Measurements from ENCODE around the gene PIK3C2G. TPM values are rescaled to one million over a fixed set of nuclear protein-coding genes. Genes with fewer than 3 reads are reported as not detected.

The PIK3C2G gene
- polyA plus RNA-seq, 3 donors: not detected

- Histone ChIP-seq H3K9ac (ENCODE audit: insufficient read depth, low read length, poor library complexity, severe bottlenecking) (no peak overlapping the region), H3K36me3 (replicated peaks in 1 of 2; ENCODE audit: control insufficient read depth in 1 of 2, insufficient read depth in 2 of 2, low read length in 2 of 2) (no peaks in the 10 kb centered on the region), H3K9me3 (replicated peaks in 1 of 2; ENCODE audit: control insufficient read depth in 1 of 2, insufficient read depth in 1 of 2, low read length in 2 of 2) (peaks cover 0 to 6% of the 10 kb centered on the region in 2 donors), H3K27ac (ENCODE audit: low read depth in 1 of 2, low read length in 2 of 2) (no peak overlapping the region), H3K79me2 (ENCODE audit: insufficient read depth, low read length) (no peaks in the 10 kb centered on the region), H3K27me3 (ENCODE audit: control insufficient read depth in 2 of 2, insufficient read depth in 2 of 2, low read length in 2 of 2) (no peaks in the 10 kb centered on the region), H3K4me1 (ENCODE audit: control insufficient read depth in 1 of 2, insufficient read depth in 2 of 2, low read length in 2 of 2) (no peaks in the 10 kb centered on the region), H2AFZ (ENCODE audit: insufficient read depth, low read depth, low read length, poor library complexity, severe bottlenecking) (no peak overlapping the region), H4K20me1 (ENCODE audit: insufficient read depth, low read length) (no peaks in the 10 kb centered on the region), H3K4me2 (replicated peaks; ENCODE audit: extremely low read depth, low read length, poor library complexity, severe bottlenecking) (no peak overlapping the region), H3K4me3 (replicated peaks in 1 of 3; ENCODE audit: low read depth in 2 of 3, low read length in 3 of 3) (no peak overlapping the region)
- Mint-ChIP-seq H3K27ac (no peak overlapping the region), H3K4me1 (no peaks in the 10 kb centered on the region), H3K27me3 (ENCODE audit: low read depth in 3 of 3) (no peaks in the 10 kb centered on the region), H3K4me3 (no peak overlapping the region), H3K9me3 (peaks cover 4 to 13% (median 5%) of the 10 kb centered on the region in 7 donors), H3K36me3 (no peaks in the 10 kb centered on the region)
- intact Hi-C loops (cut with micrococcal nuclease): no loop called here
- no CpG with 5 or more reads among the region's 3 CpGs for WGBS (ENCODE audit: insufficient coverage)
- TF ChIP-seq, protein P1, sequence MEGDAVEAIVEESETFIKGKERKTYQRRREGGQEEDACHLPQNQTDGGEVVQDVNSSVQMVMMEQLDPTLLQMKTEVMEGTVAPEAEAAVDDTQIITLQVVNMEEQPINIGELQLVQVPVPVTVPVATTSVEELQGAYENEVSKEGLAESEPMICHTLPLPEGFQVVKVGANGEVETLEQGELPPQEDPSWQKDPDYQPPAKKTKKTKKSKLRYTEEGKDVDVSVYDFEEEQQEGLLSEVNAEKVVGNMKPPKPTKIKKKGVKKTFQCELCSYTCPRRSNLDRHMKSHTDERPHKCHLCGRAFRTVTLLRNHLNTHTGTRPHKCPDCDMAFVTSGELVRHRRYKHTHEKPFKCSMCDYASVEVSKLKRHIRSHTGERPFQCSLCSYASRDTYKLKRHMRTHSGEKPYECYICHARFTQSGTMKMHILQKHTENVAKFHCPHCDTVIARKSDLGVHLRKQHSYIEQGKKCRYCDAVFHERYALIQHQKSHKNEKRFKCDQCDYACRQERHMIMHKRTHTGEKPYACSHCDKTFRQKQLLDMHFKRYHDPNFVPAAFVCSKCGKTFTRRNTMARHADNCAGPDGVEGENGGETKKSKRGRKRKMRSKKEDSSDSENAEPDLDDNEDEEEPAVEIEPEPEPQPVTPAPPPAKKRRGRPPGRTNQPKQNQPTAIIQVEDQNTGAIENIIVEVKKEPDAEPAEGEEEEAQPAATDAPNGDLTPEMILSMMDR (IDR thresholded peaks at IDR 0.05): no peak
- no peak for DNase-seq
Measured at GRCh38 chr12:18368594-18368993, 107.3 kb downstream of the PIK3C2G start.

- no peak overlapping the region for H3K4me3 ChIP-seq (replicated peaks in 1 of 3; ENCODE audit: low read depth in 2 of 3, low read length in 3 of 3)
- H3K4me1 ChIP-seq (ENCODE audit: control insufficient read depth in 1 of 2, insufficient read depth in 2 of 2, low read length in 2 of 2): no peaks in the 10 kb centered on the region
- WGBS (ENCODE audit: insufficient coverage): no CpG with 5 or more reads among the region's 6 CpGs
- intact Hi-C loops (cut with micrococcal nuclease): no loop called here
- Mint-ChIP-seq H3K4me1 (no peaks in the 10 kb centered on the region), H3K4me3 (no peak overlapping the region), H3K9me3 (peaks cover 2 to 13% (median 7%) of the 10 kb centered on the region in 7 donors), H3K27ac (no peak overlapping the region), H3K36me3 (no peaks in the 10 kb centered on the region), H3K27me3 (ENCODE audit: low read depth in 3 of 3) (peaks cover 0 to 1% (median 0%) of the 10 kb centered on the region in 3 donors)
- no peaks in the 10 kb centered on the region for H3K27me3 ChIP-seq (ENCODE audit: control insufficient read depth in 2 of 2, insufficient read depth in 2 of 2, low read length in 2 of 2)
- H3K9ac ChIP-seq (ENCODE audit: insufficient read depth, low read length, poor library complexity, severe bottlenecking): no peak overlapping the region
- H3K36me3 ChIP-seq (replicated peaks in 1 of 2; ENCODE audit: control insufficient read depth in 1 of 2, insufficient read depth in 2 of 2, low read length in 2 of 2): no peaks in the 10 kb centered on the region
- peaks cover 6 to 8% of the 10 kb centered on the region in 2 donors for H3K9me3 ChIP-seq (replicated peaks in 1 of 2; ENCODE audit: control insufficient read depth in 1 of 2, insufficient read depth in 1 of 2, low read length in 2 of 2)
- H3K27ac ChIP-seq (ENCODE audit: low read depth in 1 of 2, low read length in 2 of 2): no peak overlapping the region
- H2AFZ ChIP-seq (ENCODE audit: insufficient read depth, low read depth, low read length, poor library complexity, severe bottlenecking): no peak overlapping the region
- DNase-seq: no peak
- H3K79me2 ChIP-seq (ENCODE audit: insufficient read depth, low read length): no peaks in the 10 kb centered on the region
- TF ChIP-seq, protein P1 (IDR thresholded peaks at IDR 0.05): no peak
- no peaks in the 10 kb centered on the region for H4K20me1 ChIP-seq (ENCODE audit: insufficient read depth, low read length)
- H3K4me2 ChIP-seq (replicated peaks; ENCODE audit: extremely low read depth, low read length, poor library complexity, severe bottlenecking): no peak overlapping the region
Measured at GRCh38 chr12:18373181-18373580, 111.9 kb downstream of the PIK3C2G start.

Data from CD14-positive monocyte (primary cell).